Astrocyte (in vitro differentiated cells and primary cell): ENCODE results near the gene FN3K. TPM values are rescaled to one million over a fixed set of nuclear protein-coding genes. Genes with fewer than 3 reads are reported as not detected.

ENCODE experiments used
- DNase-seq: peaks from one replicate; pipeline ENCODE4 v3.0.0-alpha.2; 2010; ENCODE audit warnings: low read depth
- FAIRE-seq: peaks from 2 replicates; lab custom pipeline; 2011; peaks lifted over from hg19 to GRCh38; lab: Jason Lieb, UNC
- H2AFZ ChIP-seq: 2 replicates; pipeline ENCODE4 v1.6.0; 2012; ENCODE audit warnings: low read depth, low read length, inconsistent platforms
- H3K27ac ChIP-seq: 2 replicates; pipeline ENCODE4 v1.5.1; 2011; ENCODE audit warnings: low read depth, low read length, inconsistent platforms
- H3K27me3 ChIP-seq: 2 replicates; pipeline ENCODE4 v1.6.0; 2011; ENCODE audit warnings: low read length, inconsistent platforms; ENCODE audit not compliant: insufficient read depth
- H3K36me3 ChIP-seq: 2 replicates; pipeline ENCODE4 v1.5.1; 2011; ENCODE audit warnings: low read length, inconsistent platforms; ENCODE audit not compliant: insufficient read depth
- H3K4me1 ChIP-seq: 2 replicates; pipeline ENCODE4 v1.5.1; 2011; ENCODE audit warnings: low read length, inconsistent platforms; ENCODE audit not compliant: insufficient read depth
- H3K4me2 ChIP-seq: 2 replicates; pipeline ENCODE4 v1.6.0; 2012; ENCODE audit warnings: low read length, inconsistent platforms
- H3K4me3 ChIP-seq: 2 replicates; pipeline ENCODE4 v1.5.1; 2011; ENCODE audit warnings: low read depth, mild to moderate bottlenecking, low read length, inconsistent platforms; ENCODE audit not compliant: insufficient read depth
- H3K79me2 ChIP-seq: 2 replicates; pipeline ENCODE4 v1.6.0; 2012; ENCODE audit warnings: mild to moderate bottlenecking, low read length, inconsistent platforms; ENCODE audit not compliant: insufficient read depth
- H3K9ac ChIP-seq: 2 replicates; pipeline ENCODE4 v1.6.0; 2012; ENCODE audit warnings: mild to moderate bottlenecking, low read length, inconsistent platforms
- H3K9me3 ChIP-seq: 2 replicates; pipeline ENCODE4 v1.5.1; 2012; ENCODE audit warnings: low read depth, mild to moderate bottlenecking, low read length, inconsistent platforms; ENCODE audit not compliant: insufficient read depth
- H4K20me1 ChIP-seq: 2 replicates; pipeline ENCODE4 v1.6.0; 2012; ENCODE audit warnings: low read length, inconsistent platforms; ENCODE audit not compliant: insufficient read depth
- H3K27ac Mint-ChIP-seq: one replicate; pipeline ENCODE4 v1.8.0; 2021; ENCODE audit warnings: mild to moderate bottlenecking, mixed read lengths; ENCODE audit not compliant: unreplicated experiment
- H3K27me3 Mint-ChIP-seq: one replicate; pipeline ENCODE4 v1.8.0; 2021; ENCODE audit warnings: low read depth, mixed read lengths; ENCODE audit not compliant: unreplicated experiment
- H3K36me3 Mint-ChIP-seq: one replicate; pipeline ENCODE4 v1.8.0; 2021; ENCODE audit warnings: low read depth, mixed read lengths; ENCODE audit not compliant: unreplicated experiment
- H3K4me1 Mint-ChIP-seq: one replicate; pipeline ENCODE4 v1.8.0; 2021; ENCODE audit warnings: low read depth, mixed read lengths; ENCODE audit not compliant: unreplicated experiment
- H3K4me3 Mint-ChIP-seq: one replicate; pipeline ENCODE4 v1.8.0; 2021; ENCODE audit warnings: mild to moderate bottlenecking, moderate library complexity, mixed read lengths; ENCODE audit not compliant: unreplicated experiment
- H3K9me3 Mint-ChIP-seq: one replicate; pipeline ENCODE4 v1.8.0; 2021; ENCODE audit warnings: mild to moderate bottlenecking, mixed read lengths; ENCODE audit not compliant: unreplicated experiment
- EZH2 ChIP-seq: IDR thresholded peaks from 2 replicates; pipeline ENCODE4 v1.6.1; 2012; ENCODE audit warnings: mild to moderate bottlenecking, low read length, inconsistent platforms; ENCODE audit not compliant: insufficient read depth
- total RNA-seq: library from RNA; stranded (reverse); gene quantifications from 2 replicates; pipeline ENCODE4 v1.2.1, GENCODE V29; 2021
- TF ChIP-seq, protein P1 (sequence below): IDR thresholded peaks from 2 replicates; pipeline ENCODE4 v1.5.1; 2011; ENCODE audit warnings: low read depth, mild to moderate bottlenecking, inconsistent platforms, low read length, moderate library complexity; ENCODE audit not compliant: insufficient read depth

The FN3K gene
- total RNA-seq, 1 donor from 2014 or later, result 4.1 TPM

GRCh38 chr17:82698065-82698973, 37.1 kb upstream of the FN3K start, which contains the start of gene RAB40B:
Gene RAB40B (minus strand): TSS chr17:82698698. CDS start chr17:82698596, 102 bp downstream.
- FAIRE-seq (no peak), DNase-seq (peak; percentile 96)
- Mint-ChIP-seq H3K27me3 (peaks cover 9% of the 10 kb centered on the region), H3K4me1 (peaks cover 2% of the 10 kb centered on the region), H3K27ac (no peak within 1 kb of the TSS), H3K9me3 (peaks cover 16% of the 10 kb centered on the region), H3K4me3 (peak within 1 kb of the TSS; percentile 87), H3K36me3 (peaks cover 10% of the 10 kb centered on the region)
- H3K79me2 ChIP-seq, result peaks cover 13% of the 10 kb centered on the region
- H3K4me3 ChIP-seq, result peak within 1 kb of the TSS; percentile 70
- H3K4me1 ChIP-seq, result peaks cover 9% of the 10 kb centered on the region
- H3K27me3 ChIP-seq, result peaks cover 2% of the 10 kb centered on the region
- H3K4me2 ChIP-seq, result peak within 1 kb of the TSS; percentile 85
- no peak within 1 kb of the TSS for H3K27ac ChIP-seq
- H3K36me3 ChIP-seq, result no peaks in the 10 kb centered on the region
- no peak for TF ChIP-seq EZH2
- TF ChIP-seq, protein P1, sequence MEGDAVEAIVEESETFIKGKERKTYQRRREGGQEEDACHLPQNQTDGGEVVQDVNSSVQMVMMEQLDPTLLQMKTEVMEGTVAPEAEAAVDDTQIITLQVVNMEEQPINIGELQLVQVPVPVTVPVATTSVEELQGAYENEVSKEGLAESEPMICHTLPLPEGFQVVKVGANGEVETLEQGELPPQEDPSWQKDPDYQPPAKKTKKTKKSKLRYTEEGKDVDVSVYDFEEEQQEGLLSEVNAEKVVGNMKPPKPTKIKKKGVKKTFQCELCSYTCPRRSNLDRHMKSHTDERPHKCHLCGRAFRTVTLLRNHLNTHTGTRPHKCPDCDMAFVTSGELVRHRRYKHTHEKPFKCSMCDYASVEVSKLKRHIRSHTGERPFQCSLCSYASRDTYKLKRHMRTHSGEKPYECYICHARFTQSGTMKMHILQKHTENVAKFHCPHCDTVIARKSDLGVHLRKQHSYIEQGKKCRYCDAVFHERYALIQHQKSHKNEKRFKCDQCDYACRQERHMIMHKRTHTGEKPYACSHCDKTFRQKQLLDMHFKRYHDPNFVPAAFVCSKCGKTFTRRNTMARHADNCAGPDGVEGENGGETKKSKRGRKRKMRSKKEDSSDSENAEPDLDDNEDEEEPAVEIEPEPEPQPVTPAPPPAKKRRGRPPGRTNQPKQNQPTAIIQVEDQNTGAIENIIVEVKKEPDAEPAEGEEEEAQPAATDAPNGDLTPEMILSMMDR, result no peak
- H3K9me3 ChIP-seq, result peaks cover 5% of the 10 kb centered on the region
- H4K20me1 ChIP-seq, result peaks cover 11% of the 10 kb centered on the region
- peak within 1 kb of the TSS; percentile 96 for H2AFZ ChIP-seq
- H3K9ac ChIP-seq, result peak within 1 kb of the TSS; percentile 68

DNA sequence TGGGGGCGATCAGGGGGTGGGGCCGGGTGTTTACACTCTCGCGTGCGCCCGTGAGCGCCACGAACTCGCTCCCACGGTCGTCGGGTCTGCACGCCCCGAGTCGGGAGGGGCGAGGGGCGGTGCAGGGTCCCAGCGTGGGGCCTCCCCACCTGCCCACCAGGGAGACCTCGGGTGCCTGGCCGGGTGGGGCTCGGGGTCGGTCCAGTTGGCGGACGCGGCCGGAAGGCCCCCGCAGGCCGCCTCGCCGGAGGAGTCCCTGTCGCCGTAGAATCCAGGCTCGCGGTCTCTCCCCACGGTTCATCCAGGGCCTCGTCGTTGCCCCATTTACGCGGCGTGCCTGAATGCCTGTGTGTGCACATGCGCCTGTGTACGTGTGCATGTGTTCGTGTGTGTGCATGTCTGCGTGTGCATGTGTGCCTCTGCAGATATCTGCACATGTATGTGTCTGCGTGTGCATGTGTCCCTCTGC, 36.4 kb upstream of the FN3K start:
- H3K27me3 ChIP-seq, result peaks cover 2% of the 10 kb centered on the region
- H4K20me1 ChIP-seq, result peaks cover 11% of the 10 kb centered on the region
- H3K4me2 ChIP-seq, result peak overlapping the region; percentile 85
- H3K4me3 ChIP-seq, result peak overlapping the region; percentile 70
- peak overlapping the region; percentile 68 for H3K9ac ChIP-seq
- no peak for DNase-seq
- peak overlapping the region; percentile 96 for H2AFZ ChIP-seq
- no peak for TF ChIP-seq EZH2
- TF ChIP-seq, protein P1, result no peak
- no peak for FAIRE-seq
- Mint-ChIP-seq H3K27ac (no peak overlapping the region), H3K27me3 (peaks cover 9% of the 10 kb centered on the region), H3K4me3 (peak overlapping the region; percentile 87), H3K36me3 (peaks cover 10% of the 10 kb centered on the region), H3K9me3 (peaks cover 15% of the 10 kb centered on the region), H3K4me1 (peaks cover 2% of the 10 kb centered on the region)
- no peaks in the 10 kb centered on the region for H3K36me3 ChIP-seq
- peaks cover 9% of the 10 kb centered on the region for H3K4me1 ChIP-seq
- H3K27ac ChIP-seq, result no peak overlapping the region
- peaks cover 5% of the 10 kb centered on the region for H3K9me3 ChIP-seq
- peaks cover 10% of the 10 kb centered on the region for H3K79me2 ChIP-seq
